ENCODE data around the gene MBOAT1.
A peak's percentile ranks its signal among the peaks of the same experiment; 100 is the strongest.
"Not testable (repeated sequence)": the region's sequence is repeated elsewhere in the genome, so short reads cannot be mapped to it uniquely, and the experiment has no call there.

MBOAT1 gene, protein sequence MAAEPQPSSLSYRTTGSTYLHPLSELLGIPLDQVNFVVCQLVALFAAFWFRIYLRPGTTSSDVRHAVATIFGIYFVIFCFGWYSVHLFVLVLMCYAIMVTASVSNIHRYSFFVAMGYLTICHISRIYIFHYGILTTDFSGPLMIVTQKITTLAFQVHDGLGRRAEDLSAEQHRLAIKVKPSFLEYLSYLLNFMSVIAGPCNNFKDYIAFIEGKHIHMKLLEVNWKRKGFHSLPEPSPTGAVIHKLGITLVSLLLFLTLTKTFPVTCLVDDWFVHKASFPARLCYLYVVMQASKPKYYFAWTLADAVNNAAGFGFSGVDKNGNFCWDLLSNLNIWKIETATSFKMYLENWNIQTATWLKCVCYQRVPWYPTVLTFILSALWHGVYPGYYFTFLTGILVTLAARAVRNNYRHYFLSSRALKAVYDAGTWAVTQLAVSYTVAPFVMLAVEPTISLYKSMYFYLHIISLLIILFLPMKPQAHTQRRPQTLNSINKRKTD

DNA sequence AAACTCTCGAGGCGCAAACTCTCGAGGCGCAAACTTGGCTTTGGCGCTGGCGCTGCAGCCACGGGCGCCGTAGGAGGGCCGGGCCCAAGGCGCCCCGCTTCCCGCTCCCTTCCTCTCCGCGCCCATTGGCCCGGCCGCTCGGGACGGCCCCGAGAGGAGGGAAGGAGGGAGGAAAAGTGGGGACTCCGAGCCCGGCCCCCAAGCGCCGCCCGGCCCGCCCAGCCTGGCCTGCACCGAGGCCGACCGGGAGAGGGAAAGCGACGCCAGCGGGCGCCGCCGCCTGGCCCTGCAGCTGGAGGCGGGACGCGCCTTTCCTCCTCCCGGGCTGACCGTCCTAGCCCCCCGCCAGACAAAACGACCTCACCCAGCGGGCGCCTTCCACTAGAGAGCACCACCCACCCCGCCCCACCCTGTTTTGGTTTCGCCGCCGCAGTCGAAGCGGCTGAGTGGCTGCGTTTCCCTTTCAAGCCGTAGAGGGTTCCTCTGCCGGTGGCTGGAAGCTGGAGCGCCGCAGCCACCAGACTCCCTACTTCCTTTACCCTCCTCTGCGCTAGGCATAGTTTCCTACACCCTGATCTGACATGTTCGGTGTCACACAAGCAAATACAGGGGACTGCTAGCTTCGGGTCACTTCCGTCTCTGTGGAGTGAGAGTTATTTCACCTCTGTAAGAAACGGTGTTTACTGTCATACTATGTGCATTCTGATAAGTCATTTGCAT lies at the start of gene MBOAT1:
MBOAT1 (minus strand) TSS at position 78 of the 720 bp plus-strand sequence. CDS start 235 bp downstream, outside the sequence.
- DNase-seq (ENCODE audit: low read depth): peak; percentile 28

DNA sequence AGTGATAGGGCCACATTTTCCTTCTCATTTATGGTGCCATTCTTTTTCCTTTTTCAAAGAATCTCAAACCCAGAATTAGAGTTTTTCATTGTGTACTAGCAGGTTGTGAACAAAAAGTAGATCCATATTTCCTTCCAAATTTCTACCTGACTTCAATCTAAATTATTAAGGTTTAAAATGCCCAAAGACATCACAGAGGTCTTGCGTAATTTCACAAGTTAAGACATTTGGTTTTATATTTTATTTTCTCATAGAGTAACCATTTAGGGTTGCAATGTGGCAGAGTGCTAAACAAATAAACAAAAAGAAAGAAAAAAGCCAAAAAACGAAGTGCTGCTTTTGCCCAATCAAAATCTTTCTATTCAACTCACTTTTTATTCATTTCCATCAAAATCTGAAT lies 49.4 kb upstream of the MBOAT1 start:
- DNase-seq (ENCODE audit: low read depth): no peak

DNA sequence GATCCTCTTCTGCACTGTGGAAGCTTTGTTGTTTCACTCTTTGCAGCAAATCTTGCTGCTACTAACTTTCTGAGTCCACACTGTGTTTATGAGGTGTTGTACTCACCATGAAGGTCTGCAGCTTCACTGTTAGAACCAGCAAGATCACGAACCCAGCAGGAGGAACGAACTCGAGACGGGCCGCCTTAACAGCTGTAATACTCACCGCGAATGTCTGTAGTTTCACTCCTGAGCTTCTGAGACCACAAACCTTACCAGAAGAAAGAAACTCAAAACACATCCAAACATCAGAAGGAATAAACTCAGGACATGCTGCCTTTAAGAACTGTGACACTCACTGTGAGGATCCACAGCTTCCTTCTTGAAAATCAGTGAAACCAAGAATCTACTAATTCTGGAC lies 48.1 kb upstream of the MBOAT1 start:
- no peak for DNase-seq (ENCODE audit: low read depth)

DNA sequence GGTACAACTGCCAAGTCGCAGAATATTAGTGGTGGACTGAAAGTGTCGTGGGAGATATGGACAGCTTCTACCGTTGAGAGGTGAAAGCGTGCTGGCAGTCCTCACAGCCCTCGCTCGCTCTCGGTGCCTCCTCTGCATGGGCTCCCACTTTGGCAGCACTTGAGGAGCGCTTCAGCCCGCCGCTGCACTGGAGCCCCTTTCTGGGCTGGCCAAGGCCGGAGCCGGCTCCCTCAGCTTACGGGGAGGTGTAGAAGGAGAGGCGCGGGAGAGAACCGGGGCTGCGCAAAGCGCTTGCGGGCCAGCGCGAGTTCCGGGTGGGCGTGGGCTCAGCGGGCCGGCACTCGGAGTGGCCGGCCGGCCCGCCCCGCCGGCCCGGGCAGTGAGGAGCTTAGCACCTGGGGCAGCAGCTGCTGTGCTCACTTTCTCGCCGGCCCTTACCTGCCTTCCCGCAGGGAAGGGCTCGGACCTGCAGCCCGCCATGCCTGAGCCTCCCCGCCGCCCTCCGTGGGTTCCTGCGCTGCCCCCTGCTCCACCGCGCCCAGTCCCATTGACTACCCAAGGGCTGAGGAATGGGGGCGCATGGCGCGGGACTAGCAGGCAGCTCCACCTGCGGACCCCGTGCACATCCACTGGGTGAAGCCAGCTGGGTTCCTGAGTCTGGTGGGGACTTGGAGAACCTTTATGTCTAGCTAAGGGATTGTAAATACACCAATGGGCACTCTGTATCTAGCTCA lies 47.2 kb upstream of the MBOAT1 start:
- no peak for DNase-seq (ENCODE audit: low read depth)

DNA sequence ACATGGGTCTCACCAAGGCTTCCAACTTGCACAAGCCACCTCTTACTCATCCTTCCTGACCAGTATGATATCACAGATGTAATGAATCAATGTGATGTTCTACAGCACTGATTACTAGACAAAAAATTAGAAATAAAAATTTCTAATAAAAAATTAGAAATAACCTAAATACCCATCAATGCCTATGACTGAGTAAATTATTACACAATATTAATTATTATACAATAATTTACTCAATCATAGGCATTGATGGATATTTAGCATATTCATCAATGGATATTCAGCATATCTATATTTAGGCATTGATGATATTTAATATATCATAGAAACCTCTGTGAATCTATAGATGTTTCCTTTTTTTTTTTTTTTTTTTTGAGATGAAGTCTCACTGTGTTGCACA lies 43.2 kb upstream of the MBOAT1 start:
- no peak for DNase-seq (ENCODE audit: low read depth)

DNA sequence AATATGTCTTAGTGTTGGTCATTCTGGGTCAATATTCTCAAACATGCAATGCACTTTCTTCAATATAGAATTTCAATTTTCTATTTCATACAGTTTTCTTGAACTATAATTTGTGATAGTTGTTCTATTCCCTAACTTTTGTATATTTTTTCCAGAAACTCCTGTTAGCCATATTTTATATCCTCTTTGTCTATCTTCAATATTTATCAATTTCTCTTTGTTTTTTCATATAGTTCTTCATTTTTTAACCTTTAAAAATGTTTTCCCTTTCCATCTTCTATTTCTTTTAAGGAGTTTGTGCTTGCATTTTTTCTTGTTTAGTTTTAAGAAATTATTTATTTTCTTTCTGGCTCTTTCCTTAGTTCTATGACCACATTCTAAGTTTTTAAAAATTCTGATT lies 42.0 kb upstream of the MBOAT1 start:
- DNase-seq (ENCODE audit: low read depth): no peak

DNA sequence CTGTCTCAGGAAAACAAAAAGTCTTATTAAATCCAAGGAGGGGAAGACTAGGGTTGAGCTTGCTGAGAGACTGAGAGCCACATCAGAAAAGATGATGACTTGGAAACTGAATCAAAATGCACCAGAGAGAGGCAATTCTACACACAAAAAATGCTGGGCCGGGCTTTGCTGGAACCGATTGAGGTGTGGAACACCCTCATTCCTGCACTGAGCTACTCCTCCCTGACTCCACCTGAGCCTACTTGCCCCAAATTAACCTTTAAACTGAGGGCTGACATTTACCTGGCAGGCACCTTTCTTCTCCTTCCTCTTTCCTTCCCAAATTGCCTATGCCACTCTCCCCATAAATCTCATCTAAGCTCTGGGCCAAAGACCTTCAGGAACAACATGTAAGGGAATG lies 40.8 kb upstream of the MBOAT1 start:
- DNase-seq (ENCODE audit: low read depth): no peak

DNA sequence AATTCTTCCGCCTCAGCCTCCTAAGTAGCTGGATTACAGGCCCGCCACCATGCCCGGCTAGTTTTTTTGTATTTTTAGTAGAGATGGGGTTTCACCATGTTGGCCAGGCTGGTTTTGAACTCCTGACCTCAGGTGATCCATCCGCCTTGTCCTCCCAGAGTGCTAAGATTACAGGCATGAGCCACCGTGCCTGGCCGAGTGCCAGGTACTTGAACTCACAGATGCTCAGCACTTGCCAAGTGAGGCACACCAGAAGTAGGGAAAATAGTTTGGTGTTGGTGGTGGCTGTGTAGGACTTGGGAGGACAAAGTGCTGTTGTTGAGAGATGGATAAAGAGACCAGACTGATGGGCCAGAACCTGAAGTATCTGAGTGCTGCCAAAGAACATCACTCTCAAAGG lies 40.0 kb upstream of the MBOAT1 start:
- DNase-seq (ENCODE audit: low read depth): no peak

DNA sequence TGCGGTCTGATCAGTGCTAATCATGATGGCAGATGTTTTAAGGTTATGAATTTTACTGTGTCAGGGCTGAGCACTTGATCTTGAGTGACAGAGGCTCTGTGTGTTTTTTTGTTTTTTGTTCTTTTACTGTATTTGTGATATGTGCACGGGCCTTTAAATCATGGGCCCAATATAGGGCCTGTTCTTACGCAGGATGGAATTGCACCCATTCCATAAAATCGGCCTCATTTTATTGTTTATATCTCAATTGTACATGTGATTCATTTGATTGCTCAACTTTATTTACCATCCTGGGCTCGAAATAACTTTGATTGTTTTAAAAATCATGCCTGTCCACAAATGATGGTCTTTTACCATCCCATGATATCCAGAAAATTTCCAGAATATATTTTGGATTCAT lies 39.3 kb upstream of the MBOAT1 start:
- DNase-seq (ENCODE audit: low read depth): no peak

DNA sequence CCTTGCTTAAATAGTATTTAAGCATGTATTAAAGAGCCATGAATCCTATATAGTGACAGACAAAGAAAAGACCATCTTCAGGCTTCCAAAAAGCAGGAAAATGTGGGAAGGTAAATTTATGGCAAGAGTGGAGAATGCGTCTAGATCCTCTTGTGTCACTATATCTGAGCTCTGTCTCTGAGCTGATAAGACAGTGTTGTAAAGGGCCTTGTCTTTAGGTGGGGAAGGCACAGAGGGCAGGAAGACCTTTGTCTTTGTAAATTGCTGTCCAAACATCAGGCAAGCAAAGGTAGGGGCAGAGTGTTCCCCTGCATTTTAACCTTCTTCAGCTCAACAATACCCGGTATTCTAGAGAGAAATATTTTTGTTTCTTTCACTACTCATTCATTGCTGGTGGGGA lies 33.9 kb upstream of the MBOAT1 start:
- no peak for DNase-seq (ENCODE audit: low read depth)

DNA sequence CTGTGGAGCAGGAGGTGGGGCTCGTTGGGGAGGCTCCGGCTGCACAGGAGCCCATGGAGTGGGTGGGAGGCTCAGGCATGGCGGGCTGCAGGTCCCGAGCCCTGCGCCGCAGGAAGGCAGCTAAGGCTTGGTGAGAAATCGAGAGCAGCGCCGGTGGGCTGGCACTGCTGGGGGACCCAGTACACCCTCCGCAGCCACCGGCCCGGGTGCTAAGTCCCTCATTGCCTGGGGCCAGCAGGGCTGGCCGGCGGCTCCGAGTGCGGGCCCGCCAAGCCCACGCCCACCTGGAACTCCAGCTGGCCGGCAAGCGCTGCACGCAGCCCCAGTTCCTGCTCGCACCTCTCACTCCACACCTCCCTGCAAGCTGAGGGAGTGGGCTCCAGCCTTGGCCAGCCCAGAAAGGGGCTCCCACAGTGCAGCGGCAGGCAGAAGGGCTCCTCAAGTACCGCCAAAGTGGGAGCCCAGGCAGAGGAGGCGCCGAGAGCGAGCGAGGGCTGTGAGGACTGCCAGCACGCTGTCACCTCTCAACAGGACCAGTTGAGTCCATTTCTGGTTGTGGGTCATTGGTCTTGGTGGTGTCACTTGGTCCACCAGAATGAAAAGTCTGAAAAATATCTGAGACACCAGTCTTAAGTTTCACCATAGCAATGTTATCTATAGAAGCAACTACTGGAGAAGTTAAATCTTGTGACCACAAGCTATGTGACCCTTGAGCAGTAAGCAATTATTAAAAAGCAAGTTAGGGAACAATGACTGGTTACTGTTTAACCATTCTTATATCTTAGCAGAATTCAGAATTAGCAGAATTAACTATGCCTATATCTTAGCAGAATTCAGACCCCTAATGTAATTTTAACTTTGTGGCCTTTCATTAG lies 32.8 kb upstream of the MBOAT1 start:
- not testable (repeated sequence) for DNase-seq (ENCODE audit: low read depth)

DNA sequence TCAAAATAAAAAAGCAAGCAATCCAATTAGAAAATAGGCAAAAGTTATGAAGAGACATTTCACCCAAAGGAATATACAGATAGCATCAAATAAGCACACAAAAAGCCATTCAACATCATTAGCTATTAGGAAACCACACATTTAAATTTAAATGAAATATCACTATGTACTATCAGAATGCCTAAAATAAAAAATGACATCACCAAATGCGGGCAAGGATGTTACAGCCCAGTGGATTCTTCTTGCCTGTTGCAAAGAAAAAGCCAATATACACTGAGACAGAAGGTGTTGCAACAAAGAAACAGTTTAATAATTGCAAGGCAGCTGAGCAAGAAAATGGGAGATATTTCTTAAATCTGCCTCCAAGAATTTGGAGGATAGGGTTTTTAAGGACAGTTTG lies 31.0 kb upstream of the MBOAT1 start:
- no peak for DNase-seq (ENCODE audit: low read depth)

DNA sequence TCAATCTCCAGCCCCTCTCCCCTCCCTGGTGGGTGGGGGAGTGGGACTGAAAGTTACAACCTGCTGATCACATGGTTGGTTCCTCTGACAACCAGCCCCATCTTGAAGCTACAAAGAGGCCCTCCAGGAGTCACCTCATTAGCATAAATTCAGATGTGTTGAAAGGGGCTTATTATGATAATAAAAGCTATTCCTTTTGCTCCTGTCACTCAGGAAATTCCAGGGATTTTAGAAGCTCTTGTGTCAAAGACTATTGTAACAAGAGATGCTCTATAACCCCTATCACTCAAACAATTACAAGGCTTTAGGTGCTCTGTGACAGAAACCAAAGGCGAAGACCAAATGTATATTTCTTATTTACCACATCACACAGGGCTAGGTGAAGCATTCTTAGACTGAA lies 30.1 kb upstream of the MBOAT1 start:
- no peak for DNase-seq (ENCODE audit: low read depth)

DNA sequence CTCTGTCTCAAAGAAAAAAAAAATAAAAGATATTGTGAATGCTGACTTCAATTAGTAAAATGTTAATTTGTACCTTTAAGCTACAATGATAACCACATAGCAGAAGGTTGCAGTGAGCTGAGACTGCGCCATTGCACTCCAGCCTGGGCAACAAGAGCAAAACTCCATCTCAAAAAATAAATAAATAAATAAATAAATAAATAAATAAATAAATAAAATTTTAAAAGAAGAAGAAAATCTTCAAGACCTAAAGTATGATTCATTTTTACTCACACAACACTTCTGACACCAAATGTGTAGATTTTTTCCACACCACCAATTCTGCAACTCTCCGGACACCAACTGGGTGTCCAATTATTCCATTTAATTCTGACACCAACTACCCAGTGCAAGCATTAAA lies 28.8 kb upstream of the MBOAT1 start:
- no peak for DNase-seq (ENCODE audit: low read depth)

DNA sequence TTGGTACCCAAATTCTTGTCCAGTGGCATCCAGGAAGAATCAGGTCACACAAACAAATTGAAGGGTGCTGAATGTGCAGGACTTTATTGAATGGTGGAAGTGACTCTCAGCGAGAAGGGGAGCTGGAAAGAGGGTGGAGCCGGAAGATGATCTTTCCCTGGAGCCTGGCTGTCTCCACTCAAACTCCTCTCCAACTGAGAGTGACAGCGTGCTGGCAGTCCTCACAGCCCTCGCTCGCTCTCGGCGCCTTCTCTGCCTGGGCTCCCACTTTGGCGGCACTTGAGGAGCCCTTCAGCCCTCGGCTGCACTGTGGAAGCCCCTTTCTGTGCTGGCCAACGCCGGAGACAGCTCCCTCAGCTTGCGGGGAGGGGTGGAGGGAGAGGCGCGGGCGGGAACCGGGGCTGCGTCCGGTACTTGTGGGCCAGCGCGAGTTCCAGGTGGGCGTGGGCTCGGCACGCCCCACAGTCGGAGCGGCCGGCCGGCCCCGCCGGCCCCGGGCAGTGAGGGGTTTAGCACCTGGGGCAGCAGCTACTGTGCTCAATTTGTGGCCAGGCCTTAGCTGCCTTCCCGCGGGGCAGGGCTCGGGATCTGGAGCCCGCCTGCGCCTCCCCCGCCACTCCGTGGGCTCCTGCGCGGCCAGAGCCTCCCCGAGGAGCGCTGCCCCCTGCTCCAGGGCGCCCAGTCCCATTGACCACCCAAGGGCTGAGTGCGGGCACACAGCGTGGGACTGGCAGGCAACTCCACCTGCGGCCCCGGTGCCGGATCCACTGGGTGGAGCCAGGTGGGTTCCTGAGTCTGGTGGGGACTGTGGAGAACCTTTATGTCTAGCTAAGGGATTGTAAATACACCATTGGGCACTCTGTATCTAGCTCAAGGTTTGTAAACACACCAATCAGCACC lies 26.7 kb upstream of the MBOAT1 start:
- DNase-seq (ENCODE audit: low read depth): no peak

DNA sequence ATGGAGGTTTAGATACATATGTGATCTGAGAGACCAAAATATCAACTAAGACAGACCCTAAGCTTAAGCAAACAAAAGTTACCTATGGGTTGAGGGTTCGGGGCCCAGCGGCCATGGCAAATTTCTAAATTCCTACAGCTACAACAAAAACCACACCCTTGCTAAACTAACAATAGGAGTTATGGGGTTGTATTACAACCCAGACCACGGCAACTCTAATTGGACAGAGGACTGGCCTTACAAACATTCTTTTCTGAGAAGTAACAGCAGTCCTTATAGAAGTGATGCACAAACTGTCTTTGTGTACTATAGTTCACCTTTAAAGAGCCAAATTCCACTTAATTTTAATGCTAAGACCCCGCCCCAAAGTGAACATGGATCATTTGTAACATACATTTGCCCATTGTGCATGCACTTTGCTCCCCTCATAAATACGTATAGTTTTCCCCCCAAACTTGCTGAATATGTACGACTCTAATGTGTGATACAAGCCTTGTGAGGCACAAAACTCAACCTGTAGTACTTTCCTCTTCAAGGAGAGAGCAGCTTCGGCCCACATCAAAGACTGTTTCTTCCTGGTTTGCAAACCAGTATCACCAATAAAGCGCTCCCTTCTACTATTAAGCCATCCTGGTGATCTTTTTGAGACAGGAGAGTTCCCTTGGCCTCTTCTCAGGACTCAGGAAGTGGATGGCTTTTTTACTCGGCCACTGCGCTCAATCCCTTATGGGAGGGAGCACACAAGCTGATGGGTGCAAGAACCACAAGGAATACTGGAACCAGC lies 25.6 kb upstream of the MBOAT1 start:
- no peak for DNase-seq (ENCODE audit: low read depth)

DNA sequence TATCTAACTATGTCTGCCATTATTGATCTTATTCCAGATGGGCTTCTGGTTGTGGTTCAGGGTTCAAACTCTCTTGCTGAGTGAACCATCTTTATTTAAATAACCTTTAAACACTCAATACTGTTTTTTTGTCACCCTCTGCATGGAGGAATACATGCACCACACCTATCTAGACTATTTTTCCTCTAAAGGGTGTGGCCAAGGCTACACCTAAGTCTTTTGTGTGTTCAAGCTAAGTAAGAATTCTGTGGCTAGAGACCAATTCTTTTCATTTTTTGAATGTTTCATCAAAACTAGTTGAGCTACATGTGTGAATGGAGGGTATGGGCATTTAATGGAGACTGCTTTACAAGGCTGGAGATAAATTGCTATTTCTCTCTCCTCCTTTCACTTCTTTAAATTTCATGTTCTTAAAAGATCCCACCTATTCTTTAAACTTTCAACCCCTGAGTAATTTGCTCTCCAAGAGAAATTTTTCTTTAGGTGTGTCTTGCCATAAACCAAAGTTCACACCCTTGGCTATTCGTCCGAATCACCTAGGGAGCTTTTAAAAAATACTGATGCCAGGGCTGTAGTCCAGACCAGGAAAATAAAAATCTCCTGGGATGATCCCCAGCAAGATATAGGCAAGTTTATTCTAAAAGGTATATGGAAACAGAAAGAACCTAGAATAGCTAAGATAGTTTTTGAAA lies 24.8 kb upstream of the MBOAT1 start:
- DNase-seq (ENCODE audit: low read depth): no peak

DNA sequence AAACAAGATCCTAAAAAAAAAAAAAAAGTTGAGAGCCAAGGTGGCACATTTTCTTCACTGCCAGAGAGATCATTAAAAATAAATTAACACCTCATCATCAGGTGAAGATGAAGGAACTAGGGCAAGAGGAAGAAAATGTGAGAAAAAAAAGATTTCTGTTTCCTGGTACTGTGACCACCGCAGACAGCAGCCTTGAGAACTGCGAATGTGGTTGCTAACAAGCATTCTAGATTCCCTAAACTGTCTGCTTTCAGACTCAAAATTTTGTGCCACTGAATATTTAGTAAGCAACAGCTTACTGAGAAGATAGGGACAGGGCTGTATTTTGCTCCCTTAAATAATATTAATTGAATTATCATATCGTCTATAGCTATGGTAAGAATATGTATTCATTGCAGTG lies 24.1 kb upstream of the MBOAT1 start:
- no peak for DNase-seq (ENCODE audit: low read depth)

DNA sequence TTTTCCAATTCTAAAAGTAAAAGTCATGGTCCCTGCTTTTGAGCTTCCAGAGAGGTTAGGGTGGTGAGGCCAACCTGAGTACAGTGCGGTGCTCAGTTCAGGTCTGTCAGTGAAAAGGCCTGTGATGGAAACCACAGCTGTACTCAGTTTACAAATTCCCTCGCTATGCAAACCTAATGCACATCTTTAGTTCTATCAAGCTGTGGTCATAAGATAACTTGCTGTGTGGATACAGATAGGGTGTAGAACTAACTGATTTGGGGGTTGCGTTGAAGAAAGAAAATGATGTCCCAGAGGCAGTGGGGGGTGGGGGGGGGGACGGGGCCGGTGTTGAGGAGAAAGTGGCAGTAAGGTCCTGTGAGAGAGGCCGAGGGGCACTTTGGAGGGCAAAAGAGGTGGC lies 22.8 kb upstream of the MBOAT1 start:
- DNase-seq (ENCODE audit: low read depth): no peak

All from stimulated activated CD8-positive, alpha-beta memory T cell treated with anti-CD3 and anti-CD28 coated beads, Interleukin-15, amount 100 ng/mL, for 24 hours (primary cell).